Spleen (tissue), 11 donors: ENCODE measurements around the gene RIIAD1. TPM values are rescaled to one million over a fixed set of nuclear protein-coding genes. Genes with fewer than 3 reads are reported as not detected.

Source experiments
- DNase-seq: peaks from one replicate; pipeline ENCODE4 v3.0.0-alpha.2; 2020
- H3K27ac ChIP-seq, 8 donors: fragments of 200-600 bp; sonication (generic) in 7 of 8; 1 replicate in 4 of 8; 2 replicates in 4 of 8; pipeline versions ENCODE4 v1.5.0 to v1.8.0; 2016 to 2021; ENCODE audit warnings: inconsistent platforms in 4 of 8, mild to moderate bottlenecking in 4 of 8, moderate library complexity in 1 of 8
- H3K27me3 ChIP-seq, 7 donors: fragments of 200-600 bp; sonication (generic) in 6 of 7; replicated peaks in 1 of 7; 1 replicate in 4 of 7; 2 replicates in 3 of 7; pipeline versions ENCODE4 v1.5.0 to v1.8.0; 2016 to 2021; ENCODE audit warnings: inconsistent platforms in 3 of 7, mild to moderate bottlenecking in 1 of 7
- H3K36me3 ChIP-seq, 6 donors: fragments of 200-600 bp; sonication (generic) in 5 of 6; 1 replicate in 4 of 6; 2 replicates in 2 of 6; pipeline versions ENCODE4 v1.5.0 to v1.8.0; 2016 to 2021; ENCODE audit warnings: inconsistent platforms in 2 of 6
- H3K4me1 ChIP-seq, 6 donors: fragments of 200-600 bp; sonication (generic) in 5 of 6; 1 replicate in 3 of 6; 2 replicates in 3 of 6; pipeline versions ENCODE4 v1.5.0 to v1.8.0; 2016 to 2021; ENCODE audit warnings: inconsistent platforms in 3 of 6
- H3K4me3 ChIP-seq, 8 donors: fragments of 200-600 bp; sonication (generic) in 7 of 8; 1 replicate in 4 of 8; 2 replicates in 4 of 8; pipeline versions ENCODE4 v1.5.0 to v1.8.0; 2016 to 2021; ENCODE audit warnings: inconsistent platforms in 4 of 8, mild to moderate bottlenecking in 4 of 8, moderate library complexity in 2 of 8
- H3K9me3 ChIP-seq, 8 donors: fragments of 200-600 bp; sonication (generic) in 7 of 8; 1 replicate in 4 of 8; 2 replicates in 4 of 8; pipeline versions ENCODE4 v1.5.0 to v1.8.0; 2016 to 2021; ENCODE audit warnings: inconsistent platforms in 4 of 8
- POLR2A ChIP-seq, 3 donors: fragments of 450-650 bp; IDR thresholded peaks; one replicate each; pipeline ENCODE4 v1.5.1; 2017; ENCODE audit warnings: antibody characterized with exemption in 3 of 3, mild to moderate bottlenecking in 1 of 3
- POLR2AphosphoS5 ChIP-seq, 3 donors: sonication (generic); formaldehyde crosslinking; IDR thresholded peaks; one replicate each; pipeline ENCODE4 v1.5.1; 2017; ENCODE audit warnings: antibody characterized with exemption in 3 of 3
- WGBS, 5 donors: extraction: QIAGEN DNeasy Blood & Tissue Kit in 3 of 5; methylation state at CpG; one replicate each; pipeline versions ENCODE4 v1.1.5 to v1.1.7; 2013 to 2018; 5-methylcytosine and 5-hydroxymethylcytosine counted together
- intact Hi-C: fragments of 100-400 bp; cut with DNase I; formaldehyde crosslinking; loops from one replicate; pipeline ENCODE4 v1.15.0; 2023; ENCODE audit warnings: low total_unique reads
- polyA plus RNA-seq, 3 donors: library from polyadenylated mRNA; stranded (reverse); fragments of 200-250 nt; gene quantifications; one replicate each; pipeline ENCODE4 v1.2.1, GENCODE V29; 2013
- total RNA-seq, 7 donors: library from RNA; depleted of rRNA in 3 of 7; stranded (reverse); fragments of >200 nt in 3 of 7; fragmentation: NEBNext Ultra II Directional in 4 of 7; extraction: Animal tissue kit (Norgen Biotek cat#: 25700) in 4 of 7; gene quantifications; one replicate each; pipeline versions ENCODE4 v1.1.0 to v1.2.1, GENCODE V29; 2016 to 2021
- TF ChIP-seq, protein P1 (sequence below), 11 experiments: fragments of 200-600 bp in 7 of 11; fragments of 450-650 bp in 4 of 11; sonication (generic) in 4 of 11; IDR thresholded peaks in 8 of 11; conservative IDR thresholded peaks in 3 of 11; 1 replicate in 7 of 11; 2 replicates in 4 of 11; pipeline versions ENCODE4 v1.4.0 to v1.8.0; 2016 to 2021; ENCODE audit warnings: antibody characterized with exemption in 11 of 11, inconsistent platforms in 4 of 11, mild to moderate bottlenecking in 1 of 11
- donor health status: healthy with polysubstance abuse.
- donor health status: DM: no; HTN: no; CAD: no; lungs with moderate emphysema.
- donor health status: DM: no; HTN: no; CAD: no.
- donor health status: Bipolar disorder and iron deficiency.
- donor health status: healthy.
- donor health status: DM: no; HTN: no; CAD: no.
- donor health status: DM: yes; HTN: yes; CAD: no.

The RIIAD1 gene
- total and polyA plus RNA-seq, 10 donors, result 0.34 TPM; not detected in 9

DNA sequence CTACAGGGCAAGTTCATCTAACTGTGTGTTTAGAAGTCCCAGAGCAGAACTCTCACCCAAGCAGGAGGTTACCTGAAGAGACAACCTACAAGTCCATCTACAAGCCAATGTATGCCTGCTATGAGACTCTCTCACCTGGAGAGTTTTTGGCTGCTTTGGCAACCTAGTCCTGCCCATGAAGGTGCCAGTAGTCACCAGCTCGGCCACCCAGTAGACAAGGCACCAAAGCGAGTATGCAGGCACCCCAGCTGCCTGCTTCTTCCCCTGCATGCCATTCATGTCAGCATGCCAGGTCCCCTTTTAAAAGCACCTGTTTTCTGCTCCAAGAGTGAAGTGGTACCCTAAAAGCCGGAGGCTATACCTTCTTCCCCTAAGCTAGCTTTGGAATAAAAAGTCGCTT is 20.2 kb downstream of the RIIAD1 start:
- Histone ChIP-seq H3K27ac (no peak overlapping the region), H3K4me1 (no peaks in the 10 kb centered on the region), H3K36me3 (no peaks in the 10 kb centered on the region), H3K9me3 (peaks cover 0 to 22% (median 16%) of the 10 kb centered on the region in 8 donors), H3K4me3 (no peak overlapping the region), H3K27me3 (no peaks in the 10 kb centered on the region)
- intact Hi-C loops, result no loop called here
- TF ChIP-seq POLR2A (IDR thresholded peaks at IDR 0.05) (no peak), POLR2AphosphoS5 (IDR thresholded peaks at IDR 0.05) (no peak)
- TF ChIP-seq, protein P1, sequence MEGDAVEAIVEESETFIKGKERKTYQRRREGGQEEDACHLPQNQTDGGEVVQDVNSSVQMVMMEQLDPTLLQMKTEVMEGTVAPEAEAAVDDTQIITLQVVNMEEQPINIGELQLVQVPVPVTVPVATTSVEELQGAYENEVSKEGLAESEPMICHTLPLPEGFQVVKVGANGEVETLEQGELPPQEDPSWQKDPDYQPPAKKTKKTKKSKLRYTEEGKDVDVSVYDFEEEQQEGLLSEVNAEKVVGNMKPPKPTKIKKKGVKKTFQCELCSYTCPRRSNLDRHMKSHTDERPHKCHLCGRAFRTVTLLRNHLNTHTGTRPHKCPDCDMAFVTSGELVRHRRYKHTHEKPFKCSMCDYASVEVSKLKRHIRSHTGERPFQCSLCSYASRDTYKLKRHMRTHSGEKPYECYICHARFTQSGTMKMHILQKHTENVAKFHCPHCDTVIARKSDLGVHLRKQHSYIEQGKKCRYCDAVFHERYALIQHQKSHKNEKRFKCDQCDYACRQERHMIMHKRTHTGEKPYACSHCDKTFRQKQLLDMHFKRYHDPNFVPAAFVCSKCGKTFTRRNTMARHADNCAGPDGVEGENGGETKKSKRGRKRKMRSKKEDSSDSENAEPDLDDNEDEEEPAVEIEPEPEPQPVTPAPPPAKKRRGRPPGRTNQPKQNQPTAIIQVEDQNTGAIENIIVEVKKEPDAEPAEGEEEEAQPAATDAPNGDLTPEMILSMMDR (IDR thresholded peaks at IDR 0.05 in 8 of 11, conservative IDR thresholded peaks at IDR 0.05 in 3 of 11), result no peak
- no peak for DNase-seq
- WGBS, 5 donors, result 85 to 91% (median 87%) methylated on average over 4 of the region's 4 CpGs

DNA sequence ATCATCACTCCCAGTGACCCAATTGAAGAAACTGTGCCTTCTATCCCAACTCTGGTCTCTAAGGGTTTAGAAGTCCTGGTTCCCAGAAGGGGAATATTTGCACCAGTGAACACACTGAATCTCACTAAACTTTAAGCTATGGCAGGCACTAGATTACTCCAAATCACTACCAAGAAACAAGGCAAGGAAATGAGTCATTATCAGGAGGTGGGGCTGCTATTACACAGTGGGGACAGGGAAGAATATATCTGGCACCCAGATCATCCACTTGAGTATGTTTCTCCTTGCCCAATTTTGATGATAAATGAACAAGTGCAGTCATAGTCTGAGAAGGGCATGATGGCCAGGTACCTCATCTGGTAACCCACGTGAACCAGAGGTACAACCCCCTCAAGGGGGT is 35.0 kb downstream of the RIIAD1 start:
- no peaks in the 10 kb centered on the region for H3K27me3 ChIP-seq
- H3K4me1 ChIP-seq, result no peaks in the 10 kb centered on the region
- no peaks in the 10 kb centered on the region for H3K9me3 ChIP-seq
- H3K4me3 ChIP-seq, result no peak overlapping the region
- no peak for TF ChIP-seq POLR2A (IDR thresholded peaks at IDR 0.05)
- TF ChIP-seq POLR2AphosphoS5 (IDR thresholded peaks at IDR 0.05), result no peak
- TF ChIP-seq, protein P1 (IDR thresholded peaks at IDR 0.05 in 8 of 11, conservative IDR thresholded peaks at IDR 0.05 in 3 of 11), result no peak
- peaks cover 0 to 65% (median 42%) of the 10 kb centered on the region in 6 donors for H3K36me3 ChIP-seq
- no peak overlapping the region for H3K27ac ChIP-seq
- intact Hi-C loops, result no loop called here
- DNase-seq, result no peak
- 63 to 83% (median 77%) methylated on average over 1 of the region's 1 CpG for WGBS, 5 donors

DNA sequence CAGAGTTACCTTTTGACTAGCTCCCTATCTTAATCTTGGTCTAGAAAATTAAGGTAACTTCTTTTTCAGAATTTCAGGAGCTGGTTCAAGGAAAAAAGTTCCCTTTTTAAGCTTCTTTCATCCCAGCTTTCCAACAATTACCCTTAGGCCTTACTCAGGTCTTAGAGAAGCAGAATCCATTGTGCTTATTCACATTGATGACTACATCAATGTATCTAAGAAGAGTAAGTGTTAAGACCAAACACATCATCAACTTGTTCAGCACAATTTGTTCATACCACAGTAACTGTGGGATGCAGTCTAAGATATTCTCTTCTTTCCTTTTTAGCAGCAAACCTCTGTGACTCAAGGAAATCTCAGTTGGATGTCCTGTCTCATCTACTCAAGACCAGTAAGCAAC is 37.9 kb downstream of the RIIAD1 start:
- TF ChIP-seq POLR2A (IDR thresholded peaks at IDR 0.05), result no peak
- TF ChIP-seq, protein P1 (IDR thresholded peaks at IDR 0.05 in 8 of 11, conservative IDR thresholded peaks at IDR 0.05 in 3 of 11), result no peak
- TF ChIP-seq POLR2AphosphoS5 (IDR thresholded peaks at IDR 0.05), result no peak

DNA sequence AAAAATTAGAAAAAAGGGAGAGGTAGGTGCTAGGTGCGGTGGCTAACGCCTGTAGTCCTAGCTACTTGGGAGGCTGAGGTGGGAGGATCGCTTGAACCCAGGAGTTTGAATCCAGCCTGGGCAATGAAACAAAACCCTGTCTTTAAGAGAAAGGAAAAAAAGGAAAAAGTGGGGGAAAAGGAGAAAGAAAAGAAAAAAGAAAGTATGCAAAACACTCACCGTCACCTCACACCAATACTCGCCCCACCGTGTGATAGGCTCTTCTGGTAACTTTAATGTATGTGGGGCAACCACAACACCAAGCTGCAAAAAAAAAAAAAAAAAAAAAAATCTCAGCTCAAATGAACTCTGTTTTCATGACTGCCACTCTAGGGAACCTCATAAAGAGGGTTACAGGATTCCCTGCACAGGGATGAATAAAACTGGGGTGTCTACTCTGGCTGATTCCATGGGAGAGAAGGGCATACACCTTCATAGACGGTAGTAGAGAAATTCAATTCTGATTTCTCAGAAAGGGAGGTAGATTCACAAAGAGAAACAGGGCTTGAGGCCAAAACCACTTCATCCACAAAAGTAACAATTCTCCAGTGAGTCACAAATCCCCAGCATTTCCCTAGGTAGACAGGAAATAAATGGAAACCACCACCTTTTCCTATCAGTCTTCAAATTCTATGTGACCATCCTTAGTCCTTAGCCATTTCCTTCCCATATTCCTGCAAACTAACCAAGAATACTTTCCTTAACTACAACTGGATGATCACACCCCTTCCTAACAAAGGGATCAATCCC is 39.5 kb downstream of the RIIAD1 start:
- H3K36me3 ChIP-seq, result peaks cover 0 to 65% (median 51%) of the 10 kb centered on the region in 6 donors
- WGBS, 5 donors, result 66 to 96% (median 92%) methylated on average over 7 of the region's 7 CpGs
- H3K27me3 ChIP-seq, result no peaks in the 10 kb centered on the region
- peaks cover 9 to 24% (median 18%) of the 10 kb centered on the region in 6 donors for H3K4me1 ChIP-seq
- TF ChIP-seq POLR2AphosphoS5 (IDR thresholded peaks at IDR 0.05) (no peak), POLR2A (IDR thresholded peaks at IDR 0.05) (no peak)
- TF ChIP-seq, protein P1 (IDR thresholded peaks at IDR 0.05 in 8 of 11, conservative IDR thresholded peaks at IDR 0.05 in 3 of 11), result no peak
- intact Hi-C loops, result no loop called here
- no peak overlapping the region for H3K4me3 ChIP-seq
- no peak for DNase-seq
- H3K9me3 ChIP-seq, result no peaks in the 10 kb centered on the region
- H3K27ac ChIP-seq, result no peak overlapping the region

More for the DNA sequence above, 37.9 kb downstream of the RIIAD1 start:
- H3K27ac ChIP-seq, result no peak overlapping the region
- intact Hi-C loops, result no loop called here
- H3K4me3 ChIP-seq, result no peak overlapping the region
- peaks cover 0 to 75% (median 51%) of the 10 kb centered on the region in 6 donors for H3K36me3 ChIP-seq
- no peak for DNase-seq
- H3K4me1 ChIP-seq, result peaks cover 8 to 21% (median 17%) of the 10 kb centered on the region in 6 donors
- no peaks in the 10 kb centered on the region for H3K27me3 ChIP-seq
- no peaks in the 10 kb centered on the region for H3K9me3 ChIP-seq
